ENCODE results near the gene TMCC3.

The TMCC3 gene

GRCh38 chr12:94667031-94667540 is 16.7 kb upstream of the TMCC3 start:
- no peak overlapping the region for H3K9ac ChIP-seq (ENCODE audit: low read depth, low read length)
- no peaks in the 10 kb centered on the region for H3K36me3 ChIP-seq (ENCODE audit: insufficient read depth, low read length)
- no peaks in the 10 kb centered on the region for H3K4me1 ChIP-seq (ENCODE audit: insufficient read depth, low read length)
- H3K79me2 ChIP-seq (ENCODE audit: insufficient read depth, low read length) = no peaks in the 10 kb centered on the region
- DNase-seq (no peak), ATAC-seq (ENCODE audit: insufficient read depth, low read depth) (no peak)
- no peak overlapping the region for H2AFZ ChIP-seq (ENCODE audit: low read depth, low read length)
- no peak overlapping the region for H3K4me2 ChIP-seq (ENCODE audit: insufficient read depth, low read length)
- TF ChIP-seq EZH2 (IDR thresholded peaks at IDR 0.05; ENCODE audit: borderline replicate concordance, low read depth, low read length, severe bottlenecking) (no peak), CTCF (IDR thresholded peaks at IDR 0.05; ENCODE audit: borderline replicate concordance, extremely low read depth, low read length, poor library complexity, severe bottlenecking) (no peak)
- H3K27me3 ChIP-seq (ENCODE audit: insufficient read depth, low read length, poor library complexity) = peaks cover 3% of the 10 kb centered on the region
- H3K4me3 ChIP-seq (ENCODE audit: low read depth in 1 of 2, low read length in 2 of 2) = no peak overlapping the region
- no peaks in the 10 kb centered on the region for H4K20me1 ChIP-seq (ENCODE audit: insufficient read depth, low read length)
- H3K27ac ChIP-seq (ENCODE audit: low read length) = no peak overlapping the region
- H3K9me3 ChIP-seq (ENCODE audit: insufficient read depth, low read length, severe bottlenecking) = no peaks in the 10 kb centered on the region

GRCh38 chr12:94666158-94666557 is 15.8 kb upstream of the TMCC3 start:
- Histone ChIP-seq H2AFZ (ENCODE audit: low read depth, low read length) (no peak overlapping the region), H4K20me1 (ENCODE audit: insufficient read depth, low read length) (no peaks in the 10 kb centered on the region), H3K9ac (ENCODE audit: low read depth, low read length) (no peak overlapping the region), H3K36me3 (ENCODE audit: insufficient read depth, low read length) (no peaks in the 10 kb centered on the region), H3K27ac (ENCODE audit: low read length) (no peak overlapping the region), H3K4me2 (ENCODE audit: insufficient read depth, low read length) (no peak overlapping the region), H3K4me1 (ENCODE audit: insufficient read depth, low read length) (no peaks in the 10 kb centered on the region), H3K27me3 (ENCODE audit: insufficient read depth, low read length, poor library complexity) (peaks cover 3% of the 10 kb centered on the region), H3K79me2 (ENCODE audit: insufficient read depth, low read length) (no peaks in the 10 kb centered on the region), H3K9me3 (ENCODE audit: insufficient read depth, low read length, severe bottlenecking) (no peaks in the 10 kb centered on the region), H3K4me3 (ENCODE audit: low read depth in 1 of 2, low read length in 2 of 2) (no peak overlapping the region)
- DNase-seq (no peak), ATAC-seq (ENCODE audit: insufficient read depth, low read depth) (no peak)
- TF ChIP-seq EZH2 (IDR thresholded peaks at IDR 0.05; ENCODE audit: borderline replicate concordance, low read depth, low read length, severe bottlenecking) (no peak), CTCF (IDR thresholded peaks at IDR 0.05; ENCODE audit: borderline replicate concordance, extremely low read depth, low read length, poor library complexity, severe bottlenecking) (no peak)

- Histone ChIP-seq H3K4me3 (ENCODE audit: low read depth in 1 of 2, low read length in 2 of 2) (no peak overlapping the region), H3K79me2 (ENCODE audit: insufficient read depth, low read length) (no peaks in the 10 kb centered on the region), H3K27me3 (ENCODE audit: insufficient read depth, low read length, poor library complexity) (no peaks in the 10 kb centered on the region), H3K4me1 (ENCODE audit: insufficient read depth, low read length) (no peaks in the 10 kb centered on the region), H3K9ac (ENCODE audit: low read depth, low read length) (no peak overlapping the region), H3K9me3 (ENCODE audit: insufficient read depth, low read length, severe bottlenecking) (no peaks in the 10 kb centered on the region), H3K36me3 (ENCODE audit: insufficient read depth, low read length) (no peaks in the 10 kb centered on the region), H3K27ac (ENCODE audit: low read length) (no peak overlapping the region), H3K4me2 (ENCODE audit: insufficient read depth, low read length) (no peak overlapping the region), H2AFZ (ENCODE audit: low read depth, low read length) (no peak overlapping the region), H4K20me1 (ENCODE audit: insufficient read depth, low read length) (no peaks in the 10 kb centered on the region)
- ATAC-seq (ENCODE audit: insufficient read depth, low read depth) = no peak
- TF ChIP-seq CTCF (IDR thresholded peaks at IDR 0.05; ENCODE audit: borderline replicate concordance, extremely low read depth, low read length, poor library complexity, severe bottlenecking) (no peak), EZH2 (IDR thresholded peaks at IDR 0.05; ENCODE audit: borderline replicate concordance, low read depth, low read length, severe bottlenecking) (no peak)
- DNase-seq = no peak
Observed at GRCh38 chr12:94663702-94664101, 13.3 kb upstream of the TMCC3 start.

DNA sequence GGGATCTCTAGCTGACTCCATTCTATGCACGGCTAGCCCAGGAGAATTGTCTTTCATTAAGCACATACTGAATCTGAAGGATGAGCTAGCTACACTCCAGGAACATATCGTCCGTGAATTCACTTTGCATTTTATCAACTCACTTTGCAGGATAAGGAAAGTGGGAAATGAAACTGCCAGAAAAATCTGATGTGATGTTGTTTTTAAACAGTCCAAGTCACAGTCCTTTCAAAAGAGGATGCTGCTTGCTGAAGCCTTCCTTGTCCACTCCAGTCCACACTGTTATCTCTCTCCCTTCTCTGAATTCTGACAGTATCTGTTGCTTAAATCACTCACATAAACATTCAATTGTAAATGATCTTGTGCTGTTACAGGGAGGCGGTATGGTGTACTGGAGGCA is 12.7 kb upstream of the TMCC3 start:
- Histone ChIP-seq H3K36me3 (ENCODE audit: insufficient read depth, low read length) (no peaks in the 10 kb centered on the region), H3K79me2 (ENCODE audit: insufficient read depth, low read length) (no peaks in the 10 kb centered on the region), H3K9ac (ENCODE audit: low read depth, low read length) (no peak overlapping the region), H3K4me3 (ENCODE audit: low read depth in 1 of 2, low read length in 2 of 2) (no peak overlapping the region), H2AFZ (ENCODE audit: low read depth, low read length) (no peak overlapping the region), H3K27ac (ENCODE audit: low read length) (no peak overlapping the region), H3K9me3 (ENCODE audit: insufficient read depth, low read length, severe bottlenecking) (no peaks in the 10 kb centered on the region), H3K4me2 (ENCODE audit: insufficient read depth, low read length) (no peak overlapping the region), H4K20me1 (ENCODE audit: insufficient read depth, low read length) (no peaks in the 10 kb centered on the region), H3K27me3 (ENCODE audit: insufficient read depth, low read length, poor library complexity) (peaks cover under 1% of the 10 kb centered on the region), H3K4me1 (ENCODE audit: insufficient read depth, low read length) (no peaks in the 10 kb centered on the region)
- ATAC-seq (ENCODE audit: insufficient read depth, low read depth) (no peak), DNase-seq (no peak)
- TF ChIP-seq CTCF (IDR thresholded peaks at IDR 0.05; ENCODE audit: borderline replicate concordance, extremely low read depth, low read length, poor library complexity, severe bottlenecking) (no peak), EZH2 (IDR thresholded peaks at IDR 0.05; ENCODE audit: borderline replicate concordance, low read depth, low read length, severe bottlenecking) (no peak)
